ENCODE results near the gene CRYBG1.

The CRYBG1 gene

GRCh38 chr6:106381881-106382280 is 21.4 kb downstream of the CRYBG1 start:
- DNase-seq (ENCODE audit: low read depth, low spot score), result no peak
- no peak overlapping the region for H3K4me3 ChIP-seq (ENCODE audit: low read depth, low read length)
- in situ Hi-C loops (cut with HindIII; ENCODE audit: low sequenced_read_pairs), result no loop called here
- TF ChIP-seq CTCF (IDR thresholded peaks at IDR 0.05; ENCODE audit: low read depth, low read length), result no peak

- DNase-seq (ENCODE audit: low read depth, low spot score), result no peak
- no peak for TF ChIP-seq CTCF (IDR thresholded peaks at IDR 0.05; ENCODE audit: low read depth, low read length)
- in situ Hi-C loops (cut with HindIII; ENCODE audit: low sequenced_read_pairs), result no loop called here
- H3K4me3 ChIP-seq (ENCODE audit: low read depth, low read length), result no peak overlapping the region
Measured at GRCh38 chr6:106383573-106383972, 23.1 kb downstream of the CRYBG1 start.

- H3K4me3 ChIP-seq (ENCODE audit: low read depth, low read length), result no peak overlapping the region
- TF ChIP-seq CTCF (IDR thresholded peaks at IDR 0.05; ENCODE audit: low read depth, low read length), result no peak
- DNase-seq (ENCODE audit: low read depth, low spot score), result no peak
- in situ Hi-C loops (cut with HindIII; ENCODE audit: low sequenced_read_pairs), result no loop called here
Measured at GRCh38 chr6:106385530-106385929, 25.0 kb downstream of the CRYBG1 start.

- no peak for TF ChIP-seq CTCF (IDR thresholded peaks at IDR 0.05; ENCODE audit: low read depth, low read length)
- no peak overlapping the region for H3K4me3 ChIP-seq (ENCODE audit: low read depth, low read length)
- in situ Hi-C loops (cut with HindIII; ENCODE audit: low sequenced_read_pairs), result no loop called here
- no peak for DNase-seq (ENCODE audit: low read depth, low spot score)
Measured at GRCh38 chr6:106387875-106388274, 27.4 kb downstream of the CRYBG1 start.

- TF ChIP-seq CTCF (IDR thresholded peaks at IDR 0.05; ENCODE audit: low read depth, low read length), result no peak
- no peak for DNase-seq (ENCODE audit: low read depth, low spot score)
- in situ Hi-C loops (cut with HindIII; ENCODE audit: low sequenced_read_pairs), result no loop called here
Measured at GRCh38 chr6:106390088-106390487, 29.6 kb downstream of the CRYBG1 start.

GRCh38 chr6:106396426-106397220 is 36.1 kb downstream of the CRYBG1 start:
- in situ Hi-C loops (cut with HindIII; ENCODE audit: low sequenced_read_pairs), result no loop called here
- no peak overlapping the region for H3K4me3 ChIP-seq (ENCODE audit: low read depth, low read length)
- TF ChIP-seq CTCF (IDR thresholded peaks at IDR 0.05; ENCODE audit: low read depth, low read length), result no peak
- DNase-seq (ENCODE audit: low read depth, low spot score), result no peak

More at GRCh38 chr6:106390088-106390487, 29.6 kb downstream of the CRYBG1 start:
- H3K4me3 ChIP-seq (ENCODE audit: low read depth, low read length), result no peak overlapping the region
